Measurements from ENCODE around the gene PRKCE.

Gene PRKCE

GRCh38 chr2:45802499-45803138 lies 151.1 kb downstream of the PRKCE start:
- TF ChIP-seq, protein P1, sequence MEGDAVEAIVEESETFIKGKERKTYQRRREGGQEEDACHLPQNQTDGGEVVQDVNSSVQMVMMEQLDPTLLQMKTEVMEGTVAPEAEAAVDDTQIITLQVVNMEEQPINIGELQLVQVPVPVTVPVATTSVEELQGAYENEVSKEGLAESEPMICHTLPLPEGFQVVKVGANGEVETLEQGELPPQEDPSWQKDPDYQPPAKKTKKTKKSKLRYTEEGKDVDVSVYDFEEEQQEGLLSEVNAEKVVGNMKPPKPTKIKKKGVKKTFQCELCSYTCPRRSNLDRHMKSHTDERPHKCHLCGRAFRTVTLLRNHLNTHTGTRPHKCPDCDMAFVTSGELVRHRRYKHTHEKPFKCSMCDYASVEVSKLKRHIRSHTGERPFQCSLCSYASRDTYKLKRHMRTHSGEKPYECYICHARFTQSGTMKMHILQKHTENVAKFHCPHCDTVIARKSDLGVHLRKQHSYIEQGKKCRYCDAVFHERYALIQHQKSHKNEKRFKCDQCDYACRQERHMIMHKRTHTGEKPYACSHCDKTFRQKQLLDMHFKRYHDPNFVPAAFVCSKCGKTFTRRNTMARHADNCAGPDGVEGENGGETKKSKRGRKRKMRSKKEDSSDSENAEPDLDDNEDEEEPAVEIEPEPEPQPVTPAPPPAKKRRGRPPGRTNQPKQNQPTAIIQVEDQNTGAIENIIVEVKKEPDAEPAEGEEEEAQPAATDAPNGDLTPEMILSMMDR (IDR thresholded peaks at IDR 0.05): no peak

- TF ChIP-seq, protein P1 (IDR thresholded peaks at IDR 0.05): no peak
Observed at GRCh38 chr2:45804987-45805755, 153.7 kb downstream of the PRKCE start.

DNA sequence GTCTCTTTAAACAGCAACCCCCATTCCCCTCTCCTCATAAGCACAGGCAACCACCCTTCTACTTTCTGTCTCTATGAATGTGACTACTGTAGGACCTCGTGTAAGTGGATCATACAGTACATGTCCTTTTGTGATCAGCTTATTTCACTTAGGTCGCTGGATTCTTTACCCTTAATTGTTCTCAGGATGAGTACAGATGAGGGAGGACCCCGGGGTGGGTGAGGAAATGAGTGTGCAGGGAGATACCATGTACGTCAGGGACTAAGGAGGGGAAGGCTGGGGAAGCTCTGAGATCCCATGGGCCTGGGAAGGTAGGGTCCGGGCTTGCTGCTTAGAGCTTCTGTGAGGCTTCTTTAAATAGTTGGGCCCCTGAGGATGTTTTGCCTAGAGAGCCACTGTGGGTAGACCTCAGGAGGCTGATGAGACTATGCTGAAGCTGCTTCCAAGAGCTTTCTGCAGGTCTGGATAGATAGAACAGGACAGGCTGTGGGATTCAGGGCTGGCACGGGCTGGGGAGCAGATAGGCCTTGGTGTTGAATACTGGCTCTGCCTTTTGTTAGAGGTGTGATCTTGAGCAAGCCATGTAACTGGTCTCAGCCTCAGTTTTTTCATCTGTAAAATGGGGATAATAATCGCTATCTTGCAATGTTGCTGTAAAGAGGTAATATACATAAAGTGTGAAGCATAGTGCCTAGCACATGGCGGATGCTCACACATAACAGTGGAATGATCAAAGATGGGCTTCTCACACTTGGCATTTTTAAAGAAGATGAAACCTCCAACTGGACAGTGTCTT lies 155.3 kb downstream of the PRKCE start:
- TF ChIP-seq, protein P1 (IDR thresholded peaks at IDR 0.05): no peak

DNA sequence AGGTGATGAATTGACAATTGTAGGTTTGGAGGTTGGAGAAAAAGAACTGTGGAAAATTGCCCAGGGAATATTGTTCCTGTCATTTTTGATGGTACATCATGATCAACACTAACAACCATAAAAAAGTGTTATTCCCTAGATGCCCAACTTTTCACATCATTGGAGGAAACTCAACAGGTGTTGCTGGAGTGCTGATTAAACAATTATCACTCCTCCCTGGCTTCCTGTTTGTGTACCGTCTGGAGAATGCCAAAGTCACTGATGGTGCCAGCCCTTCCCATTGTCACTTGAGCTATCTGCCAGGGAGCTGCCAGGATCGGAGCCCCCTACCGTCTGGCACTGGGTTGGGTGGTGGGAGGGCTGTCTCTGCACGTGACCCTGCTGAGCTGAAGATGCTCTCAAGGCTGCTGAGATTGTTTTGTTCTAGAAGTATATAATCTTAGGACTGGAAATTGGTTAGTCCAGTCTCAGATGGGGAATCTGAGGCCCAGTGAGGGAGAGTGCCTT lies 156.9 kb downstream of the PRKCE start:
- TF ChIP-seq, protein P1 (IDR thresholded peaks at IDR 0.05): no peak

GRCh38 chr2:45809205-45809604 lies 157.7 kb downstream of the PRKCE start:
- TF ChIP-seq, protein P1 (IDR thresholded peaks at IDR 0.05): no peak

- TF ChIP-seq, protein P1 (IDR thresholded peaks at IDR 0.05): no peak
Observed at GRCh38 chr2:45812011-45812500, 160.6 kb downstream of the PRKCE start.

All from LNCAP (cell line).